Uterus (tissue), 2 donors: ENCODE measurements around the gene RASL10B.

Experiments
- POLR2A ChIP-seq, 2 donors: fragments of 450-650 bp; IDR thresholded peaks; one replicate each; pipeline ENCODE4 v1.6.1; 2016; ENCODE audit warnings: antibody characterized with exemption in 2 of 2, mild to moderate bottlenecking in 1 of 2, moderate library complexity in 1 of 2
- TF ChIP-seq, protein P1 (sequence below), 4 experiments: fragments of 200-600 bp in 2 of 4; fragments of 450-650 bp in 2 of 4; sonication (generic) in 2 of 4; IDR thresholded peaks; one replicate each; pipeline ENCODE4 v1.5.1; 2016 to 2019; ENCODE audit warnings: antibody characterized with exemption in 4 of 4, mild to moderate bottlenecking in 2 of 4, moderate library complexity in 1 of 4

DNA sequence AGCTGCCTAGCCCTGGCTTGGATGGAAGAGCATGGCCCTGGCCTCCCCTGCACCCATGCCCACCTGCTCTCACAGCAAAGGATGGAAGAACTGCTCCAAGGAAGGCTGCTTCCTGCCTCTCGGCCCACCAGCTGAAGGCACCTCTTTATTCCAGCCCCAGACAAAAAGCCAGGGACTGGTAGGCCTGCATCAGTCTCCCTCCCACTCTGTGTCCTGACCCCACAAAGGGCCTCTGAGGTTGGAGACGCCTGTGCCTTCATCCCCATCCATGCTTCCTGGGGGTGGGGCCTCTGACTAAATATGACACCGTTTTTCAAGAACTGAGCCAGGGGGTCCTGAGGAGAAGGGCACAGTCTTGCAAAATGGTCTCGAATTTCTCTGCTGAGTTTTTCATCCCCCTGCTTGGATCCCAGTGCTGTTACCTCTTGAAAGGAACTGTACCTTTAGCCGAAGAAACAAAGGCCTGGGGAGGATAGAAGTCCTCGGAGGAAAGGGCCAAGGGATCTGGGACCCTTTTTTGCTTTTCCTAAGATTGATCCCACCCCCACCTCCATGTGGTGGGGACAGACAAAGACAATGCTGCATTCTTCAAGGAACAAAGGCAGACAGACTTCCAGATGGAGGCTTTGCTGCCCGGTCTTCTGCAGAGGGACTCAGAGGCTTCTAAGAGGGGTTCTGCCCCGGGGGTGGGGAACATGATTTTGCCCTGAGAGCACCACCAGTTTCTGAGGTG, 34.5 kb downstream of the RASL10B start:
- TF ChIP-seq, protein P1, sequence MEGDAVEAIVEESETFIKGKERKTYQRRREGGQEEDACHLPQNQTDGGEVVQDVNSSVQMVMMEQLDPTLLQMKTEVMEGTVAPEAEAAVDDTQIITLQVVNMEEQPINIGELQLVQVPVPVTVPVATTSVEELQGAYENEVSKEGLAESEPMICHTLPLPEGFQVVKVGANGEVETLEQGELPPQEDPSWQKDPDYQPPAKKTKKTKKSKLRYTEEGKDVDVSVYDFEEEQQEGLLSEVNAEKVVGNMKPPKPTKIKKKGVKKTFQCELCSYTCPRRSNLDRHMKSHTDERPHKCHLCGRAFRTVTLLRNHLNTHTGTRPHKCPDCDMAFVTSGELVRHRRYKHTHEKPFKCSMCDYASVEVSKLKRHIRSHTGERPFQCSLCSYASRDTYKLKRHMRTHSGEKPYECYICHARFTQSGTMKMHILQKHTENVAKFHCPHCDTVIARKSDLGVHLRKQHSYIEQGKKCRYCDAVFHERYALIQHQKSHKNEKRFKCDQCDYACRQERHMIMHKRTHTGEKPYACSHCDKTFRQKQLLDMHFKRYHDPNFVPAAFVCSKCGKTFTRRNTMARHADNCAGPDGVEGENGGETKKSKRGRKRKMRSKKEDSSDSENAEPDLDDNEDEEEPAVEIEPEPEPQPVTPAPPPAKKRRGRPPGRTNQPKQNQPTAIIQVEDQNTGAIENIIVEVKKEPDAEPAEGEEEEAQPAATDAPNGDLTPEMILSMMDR (IDR thresholded peaks at IDR 0.05), result no peak
- no peak for TF ChIP-seq POLR2A (IDR thresholded peaks at IDR 0.05)
